Endothelial cell of umbilical vein (primary cell): ENCODE results near the gene CHST8. TPM values are rescaled to one million over a fixed set of nuclear protein-coding genes. Genes with fewer than 3 reads are reported as not detected.

ENCODE experiments used
- BruUV-seq: library from RNA; stranded (reverse); fragments of 400-500 nt; replicated peaks from 2 replicates; lab custom pipeline; 2021; lab: Mats Ljungman, UMichigan
- CTCF ChIA-PET: fragments of 300-600, 350-600 bp; sonication (Branson Sonifier 250); formaldehyde crosslinking; loops from one replicate; lab custom pipeline; 2021; ENCODE audit warnings: antibody characterized with exemption, inconsistent platforms; lab: Charles Lee
- POLR2A ChIA-PET: fragments of 300-600, 350-600 bp; sonication (Branson Sonifier 250); formaldehyde crosslinking; loops from one replicate; lab custom pipeline; 2021; ENCODE audit warnings: antibody characterized with exemption, inconsistent platforms; lab: Charles Lee
- DNase-seq: peaks from one replicate; pipeline ENCODE4 v3.0.0-alpha.2; 2011; ENCODE audit warnings: low read depth, low spot score
- FAIRE-seq: peaks from 2 replicates; lab custom pipeline; 2011; peaks lifted over from hg19 to GRCh38; lab: Jason Lieb, UNC
- H2AFZ ChIP-seq: 2 replicates; pipeline ENCODE4 v1.6.0; 2012; ENCODE audit warnings: low read depth, low read length, control low read depth, inconsistent platforms
- H3K27ac ChIP-seq: 2 replicates; pipeline ENCODE4 v1.5.1; 2011; ENCODE audit warnings: low read depth, mild to moderate bottlenecking, control low read depth, low read length, moderate library complexity; ENCODE audit not compliant: insufficient read depth
- H3K27me3 ChIP-seq, 2 experiments: 2 replicates each; pipeline versions ENCODE4 v1.6.0 to v1.6.1; 2011; ENCODE audit warnings: low read length in 2 of 2, mixed read lengths in 1 of 2; ENCODE audit not compliant: control insufficient read depth in 2 of 2, insufficient read depth in 2 of 2
- H3K36me3 ChIP-seq, 2 experiments: 2 replicates in 1 of 2; 3 replicates in 1 of 2; pipeline ENCODE4 v1.5.1; 2011; ENCODE audit warnings: low read length in 2 of 2, mild to moderate bottlenecking in 1 of 2, moderate library complexity in 1 of 2; ENCODE audit not compliant: control insufficient read depth in 2 of 2, insufficient read depth in 2 of 2; ENCODE audit errors: extremely low read depth in 1 of 2
- H3K4me1 ChIP-seq: 3 replicates; pipeline ENCODE4 v1.5.1; 2011; ENCODE audit warnings: mild to moderate bottlenecking, low read length; ENCODE audit not compliant: control insufficient read depth, insufficient read depth; ENCODE audit errors: extremely low read depth
- H3K4me2 ChIP-seq: 2 replicates; pipeline ENCODE4 v1.6.1; 2011; ENCODE audit warnings: low read length, control low read depth, mixed read lengths; ENCODE audit not compliant: insufficient read depth
- H3K4me3 ChIP-seq, 3 experiments: fragments of 200-600 bp in 1 of 3; sonication (generic), shearing (Covaris generic) in 1 of 3; replicated peaks in 1 of 3; 2 replicates each; pipeline ENCODE4 v1.5.1; 2011 to 2016; ENCODE audit warnings: control low read depth in 3 of 3, low read length in 3 of 3, mild to moderate bottlenecking in 2 of 3, inconsistent platforms in 1 of 3, low read depth in 1 of 3, moderate library complexity in 1 of 3; ENCODE audit not compliant: insufficient read depth in 1 of 3
- H3K79me2 ChIP-seq: 2 replicates; pipeline ENCODE4 v1.6.0; 2012; ENCODE audit warnings: low read length, inconsistent platforms; ENCODE audit not compliant: control insufficient read depth, insufficient read depth
- H3K9ac ChIP-seq: replicated peaks from 2 replicates; pipeline ENCODE3; 2011; ENCODE audit warnings: low read length, control low read depth; ENCODE audit not compliant: insufficient read depth; ENCODE audit errors: extremely low read depth
- H3K9me1 ChIP-seq: replicated peaks from 3 replicates; pipeline ENCODE4 v1.6.0; 2011; ENCODE audit warnings: mild to moderate bottlenecking, low read length; ENCODE audit not compliant: control insufficient read depth, insufficient read depth; ENCODE audit errors: extremely low read depth
- H3K9me3 ChIP-seq: replicated peaks from 2 replicates; pipeline ENCODE4 v1.5.1; 2012; ENCODE audit warnings: low read length, inconsistent platforms; ENCODE audit not compliant: control insufficient read depth, insufficient read depth
- H4K20me1 ChIP-seq: replicated peaks from 2 replicates; pipeline ENCODE3; 2011; ENCODE audit warnings: mild to moderate bottlenecking, low read length; ENCODE audit not compliant: control insufficient read depth, insufficient read depth; ENCODE audit errors: extremely low read depth
- CTCF ChIP-seq, 2 donors: IDR thresholded peaks; 1 replicate in 1 of 2; 2 replicates in 1 of 2; pipeline ENCODE4 v1.5.1; 2011; ENCODE audit warnings: low read length in 2 of 2, mild to moderate bottlenecking in 2 of 2, moderate library complexity in 2 of 2, control low read depth in 1 of 2, inconsistent platforms in 1 of 2, low read depth in 1 of 2; ENCODE audit not compliant: insufficient read depth in 1 of 2; ENCODE audit errors: extremely low read depth in 1 of 2
- EZH2 ChIP-seq: IDR thresholded peaks from 2 replicates; pipeline ENCODE4 v1.6.1; 2012; ENCODE audit warnings: borderline replicate concordance, low read depth, mild to moderate bottlenecking, moderate library complexity, low read length, inconsistent platforms; ENCODE audit not compliant: severe bottlenecking
- FOS ChIP-seq: IDR thresholded peaks from 2 replicates; pipeline ENCODE4 v1.6.1; 2011; ENCODE audit warnings: mild to moderate bottlenecking, low read length, moderate library complexity, borderline replicate concordance; ENCODE audit not compliant: insufficient read depth
- GATA2 ChIP-seq: IDR thresholded peaks from 2 replicates; pipeline ENCODE4 v1.7.0; 2011; ENCODE audit warnings: low read depth, mild to moderate bottlenecking, moderate library complexity, mixed read lengths, low read length; ENCODE audit not compliant: insufficient read length, insufficient read depth
- JUN ChIP-seq: IDR thresholded peaks from 2 replicates; pipeline ENCODE4 v1.6.1; 2011; ENCODE audit warnings: borderline replicate concordance, low read depth; ENCODE audit not compliant: insufficient read length, insufficient read depth
- MAX ChIP-seq: IDR thresholded peaks from 2 replicates; pipeline ENCODE4 v1.6.1; 2011; ENCODE audit not compliant: insufficient read depth, insufficient read length
- MYC ChIP-seq: IDR thresholded peaks from one replicate; pipeline ENCODE4 v1.6.1; 2011; ENCODE audit warnings: mild to moderate bottlenecking, low read depth, low read length
- POLR2A ChIP-seq: IDR thresholded peaks from 2 replicates; pipeline ENCODE4 v1.6.1; 2012; ENCODE audit warnings: low read depth, mild to moderate bottlenecking, control low read depth, low read length
- POLR2AphosphoS5 ChIP-seq: IDR thresholded peaks from 2 replicates; pipeline ENCODE4 v1.6.1; 2012; ENCODE audit warnings: low read depth, mild to moderate bottlenecking, control low read depth, low read length, moderate library complexity; ENCODE audit not compliant: insufficient read depth
- dilution Hi-C: fragments of 300-500 bp; cut with MboI; formaldehyde crosslinking; loops from one replicate; pipeline ENCODE4 v1.15.0; 2019; ENCODE audit warnings: low sequenced_read_pairs; ENCODE audit not compliant: extremely low pct_ligation_motif_present
- intact Hi-C: fragments of 100-400 bp; cut with micrococcal nuclease; formaldehyde crosslinking; loops from one replicate; pipeline ENCODE4 v1.10.0; 2022
- polyA plus RNA-seq, 4 experiments: library from polyadenylated mRNA; depleted of rRNA in 3 of 4; stranded (reverse) in 3 of 4; unstranded in 1 of 4; fragments of >200 nt; gene quantifications; 2 replicates each; pipeline versions ENCODE4 v1.2.1 to v1.2.3, GENCODE V29; 2011 to 2012; ENCODE audit warnings: missing spikeins in 1 of 4
- total RNA-seq: library from RNA; stranded (reverse); gene quantifications from 2 replicates; pipeline ENCODE4 v1.2.3, GENCODE V29; 2021

The CHST8 gene
- total and polyA plus RNA-seq, 2 donors (not counting 3 experiments of a cell fraction or from before 2014, with no cell fraction given) = not detected

GRCh38 chr19:33580645-33581037 is 41.1 kb upstream of the CHST8 start:
- Histone ChIP-seq H3K36me3 (no peaks in the 10 kb centered on the region), H3K9ac (no peak overlapping the region), H3K4me1 (no peaks in the 10 kb centered on the region), H3K79me2 (no peaks in the 10 kb centered on the region), H4K20me1 (no peaks in the 10 kb centered on the region), H3K9me3 (no peaks in the 10 kb centered on the region), H3K4me3 (no peak overlapping the region), H3K9me1 (no peaks in the 10 kb centered on the region), H2AFZ (no peak overlapping the region), H3K27me3 (no peaks in the 10 kb centered on the region), H3K4me2 (no peak overlapping the region), H3K27ac (no peak overlapping the region)
- DNase-seq = no peak
- POLR2A ChIA-PET = no interaction called here
- TF ChIP-seq POLR2AphosphoS5 (no peak), MAX (no peak), GATA2 (no peak), FOS (no peak), EZH2 (no peak), POLR2A (no peak), JUN (no peak), MYC (no peak), CTCF (IDR thresholded peaks at IDR 0.05; ENCODE audit: extremely low read depth in 1 of 2, insufficient read depth in 1 of 2, low read depth in 1 of 2, low read length in 2 of 2) (no peak)
- intact Hi-C loops = no loop called here
- dilution Hi-C loops = no loop called here
- no peak for FAIRE-seq
- BruUV-seq = no TSS peak
- CTCF ChIA-PET = interaction anchor here (0.8 to 1.2 kb wide), 2 partner anchors 9 to 30 kb away, joined by 3 read pairs; no protein-coding TSS in a partner anchor
